CD4-positive, CD25-positive, alpha-beta regulatory T cell (primary cell): ENCODE results near the gene TEX38. TPM values are rescaled to one million over a fixed set of nuclear protein-coding genes. Genes with fewer than 3 reads are reported as not detected.
A peak's percentile ranks its signal among the peaks of the same experiment; 100 is the strongest.

ENCODE experiments used
- ATAC-seq, 2 donors: fragments of 150-1000 bp; cut with Tn5 transposase; one replicate each; pipeline ENCODE4 v1.10.0; 2021; ENCODE audit warnings: low read depth in 2 of 2, moderate number of reproducible peaks in 2 of 2, moderate library complexity in 1 of 2
- DNase-seq, 3 donors: peaks; one replicate each; pipeline versions ENCODE4 v3.0.0 to v3.0.0-alpha.2; 2012 to 2022; ENCODE audit warnings: mixed read lengths in 1 of 3
- H3K27ac ChIP-seq: one replicate; pipeline ENCODE4 v1.7.0; 2013; ENCODE audit warnings: mild to moderate bottlenecking, low read length; ENCODE audit not compliant: insufficient read depth, poor library complexity, severe bottlenecking
- H3K27me3 ChIP-seq: one replicate; pipeline ENCODE4 v1.7.0; 2013; ENCODE audit warnings: low read length; ENCODE audit not compliant: control insufficient read depth, insufficient read depth
- H3K36me3 ChIP-seq: one replicate; pipeline ENCODE4 v1.7.0; 2013; ENCODE audit warnings: mild to moderate bottlenecking, low read length, moderate library complexity; ENCODE audit not compliant: control insufficient read depth, insufficient read depth
- H3K4me1 ChIP-seq: 2 replicates; pipeline ENCODE4 v1.7.0; 2013; ENCODE audit warnings: mild to moderate bottlenecking, low read length; ENCODE audit not compliant: insufficient read depth, control insufficient read depth, poor library complexity, severe bottlenecking
- H3K4me3 ChIP-seq: one replicate; pipeline ENCODE4 v1.7.0; 2013; ENCODE audit warnings: low read depth, mild to moderate bottlenecking, low read length, moderate library complexity
- H3K9me3 ChIP-seq, 2 experiments: 1 replicate in 1 of 2; 2 replicates in 1 of 2; pipeline ENCODE4 v1.7.0; 2013; ENCODE audit warnings: low read length in 2 of 2, mild to moderate bottlenecking in 1 of 2, moderate library complexity in 1 of 2; ENCODE audit not compliant: control insufficient read depth in 2 of 2
- H3K27ac Mint-ChIP-seq, 3 donors: one replicate each; pipeline ENCODE4 v1.8.0; 2020 to 2022; ENCODE audit warnings: mild to moderate bottlenecking in 3 of 3, mixed read lengths in 3 of 3, moderate library complexity in 2 of 3
- H3K27me3 Mint-ChIP-seq: one replicate; pipeline ENCODE4 v1.8.0; 2022; ENCODE audit warnings: mild to moderate bottlenecking, mixed read lengths
- H3K36me3 Mint-ChIP-seq: one replicate; pipeline ENCODE4 v1.8.0; 2020; ENCODE audit warnings: mixed read lengths
- H3K4me1 Mint-ChIP-seq, 4 donors: one replicate each; pipeline ENCODE4 v1.8.0; 2020 to 2022; ENCODE audit warnings: mixed read lengths in 4 of 4, mild to moderate bottlenecking in 1 of 4
- H3K4me3 Mint-ChIP-seq, 4 donors: one replicate each; pipeline ENCODE4 v1.8.0; 2020 to 2022; ENCODE audit warnings: mild to moderate bottlenecking in 4 of 4, mixed read lengths in 4 of 4, moderate library complexity in 3 of 4
- H3K9me3 Mint-ChIP-seq, 7 donors: one replicate each; pipeline ENCODE4 v1.8.0; 2020 to 2022; ENCODE audit warnings: mixed read lengths in 7 of 7, mild to moderate bottlenecking in 3 of 7, moderate library complexity in 2 of 7
- polyA plus RNA-seq, 4 donors: library from polyadenylated mRNA; unstranded; fragments of 300-500 nt; fragmentation: Illumina TruSeq; gene quantifications; one replicate each; pipeline ENCODE4 v1.2.3, GENCODE V29; 2021
- total RNA-seq: library from RNA; stranded (reverse); gene quantifications from one replicate; pipeline ENCODE4 v1.2.3, GENCODE V29; 2022

TEX38 gene
- total and polyA plus RNA-seq, 5 donors from 2014 or later: not detected

DNA sequence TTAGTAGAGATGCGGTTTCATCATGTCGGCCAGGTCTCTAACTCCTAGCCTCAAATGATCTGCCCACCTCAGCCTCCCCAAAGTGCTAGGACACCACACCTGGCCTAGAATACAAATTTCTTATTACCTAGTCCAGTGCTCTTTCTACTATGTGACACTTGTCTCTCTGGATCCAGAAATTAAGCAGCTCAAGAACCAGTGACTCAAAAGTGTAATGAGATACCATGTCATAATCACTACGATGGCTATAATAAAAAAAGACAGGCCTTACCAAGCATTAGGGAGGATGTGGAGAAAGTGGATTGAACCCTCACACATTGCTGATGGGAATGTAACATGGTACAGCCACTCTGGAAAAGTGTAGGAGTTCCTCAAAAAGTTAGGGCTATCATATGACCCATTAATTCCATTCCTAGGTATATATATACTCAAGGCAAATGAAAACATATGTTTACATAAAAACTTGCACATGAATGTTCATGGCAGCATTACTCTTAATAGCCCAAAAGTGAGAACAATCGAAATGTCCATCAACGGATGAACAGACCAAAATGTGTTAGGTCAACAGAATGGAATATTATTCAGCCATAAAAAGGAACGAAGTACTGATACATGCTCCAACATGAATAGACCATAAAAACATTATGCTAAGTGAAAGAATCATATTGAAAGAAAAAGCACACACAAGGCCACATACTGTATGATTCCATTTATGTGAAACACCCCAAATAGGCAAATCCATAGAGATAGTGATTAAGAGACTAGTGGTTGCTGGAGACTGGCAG lies 8.3 kb downstream of the TEX38 start:
- H3K9me3 Mint-ChIP-seq: no peaks in the 10 kb centered on the region
- no peak overlapping the region for H3K4me3 Mint-ChIP-seq
- no peak overlapping the region for H3K27ac ChIP-seq
- H3K27me3 Mint-ChIP-seq: no peaks in the 10 kb centered on the region
- ATAC-seq (no peak), DNase-seq (no peak)
- no peaks in the 10 kb centered on the region for H3K9me3 ChIP-seq
- H3K4me1 Mint-ChIP-seq: peaks cover 0 to 28% (median 23%) of the 10 kb centered on the region in 4 donors
- H3K36me3 ChIP-seq: peaks cover 78% of the 10 kb centered on the region
- peak overlapping the region in 1 of 3 donors; percentile 23 for H3K27ac Mint-ChIP-seq
- H3K4me1 ChIP-seq: peaks cover 12% of the 10 kb centered on the region
- no peaks in the 10 kb centered on the region for H3K27me3 ChIP-seq
- no peak overlapping the region for H3K4me3 ChIP-seq
- peaks cover 55% of the 10 kb centered on the region for H3K36me3 Mint-ChIP-seq

DNA sequence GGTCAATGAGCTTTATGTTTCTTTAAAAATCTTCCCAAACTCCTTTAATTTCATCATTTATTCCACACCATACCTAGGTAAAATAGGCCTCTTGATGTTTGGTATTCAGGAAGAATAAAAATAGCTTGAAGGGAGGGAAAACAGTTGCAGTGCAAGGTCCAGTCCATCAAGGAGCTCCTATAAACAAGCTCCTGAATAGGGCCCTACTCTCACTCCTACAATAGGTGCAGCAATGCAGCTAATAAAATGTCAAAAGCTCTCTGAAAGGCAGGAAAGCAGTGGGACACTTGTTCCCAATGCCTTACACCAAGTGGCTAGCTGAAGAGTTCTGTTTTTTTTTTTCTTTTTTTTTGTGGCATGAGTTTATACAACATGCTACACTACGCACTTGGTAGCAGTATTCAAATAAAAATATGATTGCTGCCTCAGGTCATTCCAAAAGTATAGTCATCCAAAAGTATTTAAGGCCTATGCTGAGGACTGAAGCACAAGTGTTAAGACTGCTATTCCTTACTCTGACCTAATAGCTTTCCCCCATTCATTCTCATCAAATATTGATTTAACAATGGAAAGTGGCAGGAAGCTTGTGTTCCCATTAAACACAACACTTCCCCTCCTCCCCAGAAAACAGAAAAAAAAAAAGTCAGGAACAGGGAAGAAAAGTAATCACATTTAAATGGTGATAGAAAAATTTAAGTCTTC lies 9.8 kb downstream of the TEX38 start:
- H3K27ac ChIP-seq: no peak overlapping the region
- no peak for DNase-seq
- no peak for ATAC-seq
- H3K4me3 ChIP-seq: no peak overlapping the region
- no peaks in the 10 kb centered on the region for H3K27me3 ChIP-seq
- H3K36me3 ChIP-seq: peaks cover 91% of the 10 kb centered on the region
- H3K4me1 Mint-ChIP-seq: peaks cover 0 to 14% (median 12%) of the 10 kb centered on the region in 4 donors
- peak overlapping the region in 1 of 3 donors; percentile 30 for H3K27ac Mint-ChIP-seq
- H3K9me3 Mint-ChIP-seq: no peaks in the 10 kb centered on the region
- H3K9me3 ChIP-seq: no peaks in the 10 kb centered on the region
- peaks cover 59% of the 10 kb centered on the region for H3K36me3 Mint-ChIP-seq
- no peak overlapping the region for H3K4me3 Mint-ChIP-seq
- H3K27me3 Mint-ChIP-seq: no peaks in the 10 kb centered on the region
- no peaks in the 10 kb centered on the region for H3K4me1 ChIP-seq

DNA sequence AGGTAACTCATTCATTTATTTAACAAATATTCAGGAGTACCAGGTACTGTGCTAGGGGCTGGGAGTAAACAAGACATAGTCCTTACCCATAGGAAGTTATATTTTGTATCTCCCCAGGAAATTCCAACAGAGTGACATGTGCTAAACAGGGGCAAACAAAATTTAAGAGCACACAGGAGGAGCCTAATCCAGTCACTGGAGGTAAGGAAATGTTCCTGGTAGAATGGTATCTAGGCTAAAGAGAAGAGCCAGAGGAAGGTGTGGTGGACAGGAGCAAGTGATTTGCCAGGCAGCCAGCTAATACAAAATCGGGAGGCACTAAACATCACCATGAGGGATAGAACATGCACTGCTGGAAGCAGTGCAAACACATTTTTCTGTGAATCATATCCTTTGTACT lies 10.4 kb downstream of the TEX38 start:
- ATAC-seq: no peak
- H3K4me1 Mint-ChIP-seq: peaks cover 0 to 8% (median 6%) of the 10 kb centered on the region in 4 donors

DNA sequence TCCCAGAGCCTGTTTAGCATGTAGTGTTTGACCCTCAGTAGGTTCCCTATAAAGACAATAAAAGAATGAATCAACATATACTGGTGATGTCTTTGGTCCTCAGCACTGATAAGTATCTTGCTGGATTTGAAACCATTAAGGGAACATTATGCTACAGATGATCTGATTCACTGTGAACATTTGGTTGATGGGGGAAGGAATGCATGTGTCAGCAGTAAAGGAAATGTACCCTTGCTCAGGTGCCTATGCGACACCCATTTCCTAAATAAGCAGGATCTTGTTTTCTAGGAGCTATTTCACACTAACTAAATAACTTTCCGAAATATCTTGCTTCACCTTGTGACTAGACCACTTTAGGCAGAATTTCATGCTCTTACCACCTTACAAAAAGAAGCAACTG lies 13.0 kb downstream of the TEX38 start:
- Histone ChIP-seq H3K4me3 (no peak overlapping the region), H3K4me1 (no peaks in the 10 kb centered on the region), H3K27ac (no peak overlapping the region), H3K9me3 (no peaks in the 10 kb centered on the region), H3K27me3 (no peaks in the 10 kb centered on the region), H3K36me3 (peaks cover 98% of the 10 kb centered on the region)
- Mint-ChIP-seq H3K9me3 (no peaks in the 10 kb centered on the region), H3K27ac (no peak overlapping the region), H3K27me3 (no peaks in the 10 kb centered on the region), H3K4me3 (no peak overlapping the region), H3K4me1 (peaks cover 0 to 3% (median 0%) of the 10 kb centered on the region in 4 donors), H3K36me3 (peaks cover 62% of the 10 kb centered on the region)
- ATAC-seq (no peak), DNase-seq (no peak)

More for the DNA sequence above, 10.4 kb downstream of the TEX38 start:
- Mint-ChIP-seq H3K36me3 (peaks cover 62% of the 10 kb centered on the region), H3K4me3 (no peak overlapping the region), H3K27ac (peak overlapping the region in 1 of 3 donors; percentile 30), H3K9me3 (no peaks in the 10 kb centered on the region), H3K27me3 (no peaks in the 10 kb centered on the region)
- no peak overlapping the region for H3K4me3 ChIP-seq
- H3K27me3 ChIP-seq: no peaks in the 10 kb centered on the region
- H3K4me1 ChIP-seq: no peaks in the 10 kb centered on the region
- H3K27ac ChIP-seq: no peak overlapping the region
- DNase-seq: no peak
- H3K36me3 ChIP-seq: peaks cover 96% of the 10 kb centered on the region
- no peaks in the 10 kb centered on the region for H3K9me3 ChIP-seq

DNA sequence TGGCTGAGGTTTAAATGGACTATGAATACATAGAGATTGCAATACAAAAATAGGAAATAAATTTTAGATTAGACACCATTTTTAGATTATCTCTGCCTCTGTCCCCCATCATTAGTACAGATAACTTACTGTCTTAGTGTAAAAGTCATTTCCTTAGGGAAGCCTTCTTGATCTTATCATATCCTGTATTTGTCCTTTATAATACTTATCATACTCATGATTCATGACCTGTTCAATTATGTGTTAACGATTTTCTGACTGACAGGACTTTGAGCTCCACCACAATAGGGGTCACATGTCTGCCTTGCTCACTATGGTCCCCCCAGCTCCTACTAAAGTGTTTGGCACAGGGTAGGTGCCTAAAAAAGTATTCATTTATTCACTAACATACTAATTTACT lies 14.6 kb downstream of the TEX38 start:
- no peak for ATAC-seq

DNA sequence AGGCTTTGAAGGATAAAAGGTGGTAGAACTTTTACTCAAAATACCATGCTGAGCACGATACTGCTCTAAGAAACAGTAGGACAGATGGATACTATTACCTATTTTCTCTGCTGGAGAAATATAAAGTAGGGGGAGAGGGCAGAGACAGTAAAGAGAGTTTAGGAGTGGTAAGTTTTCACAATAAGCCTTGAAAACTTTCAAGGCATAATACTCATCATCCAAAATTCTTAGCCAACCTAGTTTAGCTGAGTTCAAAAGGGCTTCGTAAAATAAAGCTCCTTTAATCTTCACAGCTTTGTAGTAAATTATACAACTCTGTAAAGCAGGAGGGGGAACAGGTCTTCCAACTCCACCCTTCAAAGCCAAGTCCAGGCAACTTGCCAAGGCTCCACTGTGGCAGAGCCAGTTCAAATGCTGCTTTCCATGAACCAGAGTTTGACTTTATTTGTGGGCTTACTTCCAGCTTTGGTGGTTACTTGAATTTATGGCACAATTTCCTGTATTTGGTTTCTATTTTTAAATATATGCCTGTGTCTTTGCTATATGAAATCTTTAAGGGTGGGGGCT lies 15.5 kb downstream of the TEX38 start:
- Histone ChIP-seq H3K4me1 (no peaks in the 10 kb centered on the region), H3K9me3 (no peaks in the 10 kb centered on the region), H3K4me3 (no peak overlapping the region), H3K36me3 (peaks cover 97% of the 10 kb centered on the region), H3K27me3 (no peaks in the 10 kb centered on the region), H3K27ac (no peak overlapping the region)
- H3K27ac Mint-ChIP-seq: peak overlapping the region in 2 of 3 donors; percentile 39 to 64
- no peaks in the 10 kb centered on the region for H3K27me3 Mint-ChIP-seq
- DNase-seq (no peak), ATAC-seq (no peak)
- H3K4me3 Mint-ChIP-seq: no peak overlapping the region
- peaks cover 0 to 6% (median 0%) of the 10 kb centered on the region in 4 donors for H3K4me1 Mint-ChIP-seq
- no peaks in the 10 kb centered on the region for H3K9me3 Mint-ChIP-seq
- H3K36me3 Mint-ChIP-seq: peaks cover 57% of the 10 kb centered on the region

More for the DNA sequence above, 14.6 kb downstream of the TEX38 start:
- peak overlapping the region in 2 of 3 donors; percentile 5 to 64 for H3K27ac Mint-ChIP-seq
- no peaks in the 10 kb centered on the region for H3K27me3 Mint-ChIP-seq
- peaks cover 0 to 6% (median 0%) of the 10 kb centered on the region in 4 donors for H3K4me1 Mint-ChIP-seq
- Histone ChIP-seq H3K4me1 (no peaks in the 10 kb centered on the region), H3K27ac (no peak overlapping the region), H3K9me3 (no peaks in the 10 kb centered on the region), H3K27me3 (no peaks in the 10 kb centered on the region), H3K36me3 (peaks cover 98% of the 10 kb centered on the region), H3K4me3 (no peak overlapping the region)
- peaks cover 56% of the 10 kb centered on the region for H3K36me3 Mint-ChIP-seq
- H3K9me3 Mint-ChIP-seq: no peaks in the 10 kb centered on the region
- H3K4me3 Mint-ChIP-seq: no peak overlapping the region
- DNase-seq: no peak

DNA sequence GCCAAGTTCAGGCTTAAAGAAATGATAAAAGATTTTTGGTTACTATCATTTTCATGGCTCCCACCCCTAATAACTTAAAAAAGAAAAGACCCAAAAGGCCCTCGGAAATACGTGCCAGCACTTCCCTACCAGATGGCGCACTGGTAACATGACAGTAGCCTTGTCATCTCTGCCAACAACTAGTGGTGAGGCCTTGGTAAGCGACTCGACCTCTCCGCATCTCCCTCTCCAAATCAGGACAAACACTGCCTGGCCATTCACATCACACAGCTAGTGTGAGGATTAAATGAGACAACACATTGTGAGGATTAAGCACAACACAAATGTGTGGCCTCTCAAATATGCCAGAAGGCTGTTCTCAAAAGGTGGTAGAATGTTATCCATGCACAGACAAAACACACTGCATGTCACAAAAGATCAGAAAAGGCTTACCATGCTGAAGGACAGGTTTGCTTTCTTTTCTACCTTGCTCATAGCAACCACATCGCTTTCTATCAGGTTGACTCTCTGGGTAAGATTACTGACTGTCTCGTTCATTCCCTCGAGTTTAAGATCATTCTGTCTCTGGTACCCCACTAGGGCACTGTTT lies 16.4 kb downstream of the TEX38 start:
- H3K4me1 Mint-ChIP-seq: peaks cover 0 to 6% (median 0%) of the 10 kb centered on the region in 4 donors
- Histone ChIP-seq H3K4me1 (no peaks in the 10 kb centered on the region), H3K4me3 (no peak overlapping the region), H3K36me3 (peaks cover 97% of the 10 kb centered on the region), H3K27me3 (no peaks in the 10 kb centered on the region), H3K27ac (no peak overlapping the region), H3K9me3 (no peaks in the 10 kb centered on the region)
- DNase-seq (no peak), ATAC-seq (no peak)
- H3K9me3 Mint-ChIP-seq: no peaks in the 10 kb centered on the region
- peak overlapping the region in 2 of 3 donors; percentile 64 to 76 for H3K27ac Mint-ChIP-seq
- H3K4me3 Mint-ChIP-seq: no peak overlapping the region
- peaks cover 56% of the 10 kb centered on the region for H3K36me3 Mint-ChIP-seq
- no peaks in the 10 kb centered on the region for H3K27me3 Mint-ChIP-seq
